Measurements from ENCODE around the gene SEPHS2.

Gene SEPHS2

GRCh38 chr16:30428055-30428454, 17.6 kb downstream of the SEPHS2 start:
- DNase-seq, result no peak

- no peak for DNase-seq
These were observed 24.7 kb downstream of the SEPHS2 start for GRCh38 chr16:30421010-30421409.

DNA sequence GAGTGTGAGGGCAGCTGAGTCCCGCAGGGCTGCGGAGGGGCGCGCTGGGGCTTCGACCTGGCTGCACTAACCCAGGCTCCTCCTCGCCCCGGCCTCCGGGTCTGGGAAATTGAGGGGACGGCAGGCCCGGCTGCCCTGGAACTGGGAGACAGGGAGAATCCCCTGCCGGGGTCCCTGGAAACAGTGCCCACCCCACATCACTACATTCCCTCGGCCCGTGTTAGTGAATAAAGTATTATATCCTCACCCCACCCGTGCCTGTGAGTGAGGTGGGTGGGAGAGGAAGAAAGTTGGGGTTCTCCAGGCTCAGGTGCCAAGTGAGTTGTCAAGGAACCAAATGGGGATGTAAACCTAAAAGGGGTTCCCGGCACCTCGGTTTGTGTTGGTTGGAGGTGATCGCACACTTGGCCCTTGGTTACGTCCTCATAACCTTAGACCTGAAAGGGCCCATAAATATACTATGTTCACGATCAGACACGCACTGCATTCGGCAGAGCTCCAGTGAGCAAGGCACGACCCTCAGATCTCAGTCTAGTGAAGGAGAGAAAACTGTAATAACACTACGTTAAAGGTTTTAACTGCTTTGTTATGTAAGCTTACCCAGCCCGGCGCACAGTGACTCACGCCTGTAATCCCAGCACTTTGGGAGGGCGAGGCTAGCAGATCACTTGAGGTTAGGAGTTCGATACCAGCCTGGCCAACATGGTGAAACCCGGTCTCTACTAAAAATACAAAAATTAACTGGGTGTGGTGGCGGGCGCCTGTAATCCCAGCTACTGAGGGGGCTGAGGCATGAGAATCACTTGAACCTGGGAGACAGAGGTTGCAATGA, 27.1 kb downstream of the SEPHS2 start:
- no peak for DNase-seq

DNA sequence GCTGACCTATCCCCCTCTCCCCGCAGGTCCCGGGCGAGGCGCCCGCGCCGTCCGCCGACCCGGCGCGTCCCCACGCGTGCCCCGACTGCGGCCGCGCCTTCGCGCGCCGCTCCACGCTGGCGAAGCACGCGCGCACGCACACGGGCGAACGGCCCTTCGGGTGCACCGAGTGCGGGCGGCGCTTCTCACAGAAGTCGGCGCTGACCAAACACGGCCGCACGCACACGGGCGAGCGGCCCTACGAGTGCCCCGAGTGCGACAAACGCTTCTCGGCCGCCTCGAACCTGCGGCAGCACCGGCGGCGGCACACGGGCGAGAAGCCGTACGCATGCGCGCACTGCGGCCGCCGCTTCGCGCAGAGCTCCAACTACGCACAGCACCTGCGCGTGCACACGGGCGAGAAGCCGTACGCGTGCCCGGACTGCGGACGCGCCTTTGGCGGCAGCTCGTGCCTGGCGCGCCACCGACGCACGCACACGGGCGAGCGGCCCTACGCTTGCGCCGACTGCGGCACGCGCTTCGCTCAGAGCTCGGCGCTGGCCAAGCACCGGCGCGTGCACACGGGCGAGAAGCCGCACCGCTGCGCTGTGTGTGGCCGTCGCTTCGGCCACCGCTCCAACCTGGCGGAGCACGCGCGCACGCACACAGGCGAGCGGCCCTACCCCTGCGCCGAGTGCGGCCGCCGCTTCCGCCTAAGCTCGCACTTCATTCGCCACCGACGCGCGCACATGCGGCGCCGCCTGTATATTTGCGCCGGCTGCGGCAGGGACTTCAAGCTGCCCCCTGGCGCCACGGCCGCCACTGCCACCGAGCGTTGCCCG, 27.9 kb downstream of the SEPHS2 start:
- DNase-seq, result peak; percentile 88

DNA sequence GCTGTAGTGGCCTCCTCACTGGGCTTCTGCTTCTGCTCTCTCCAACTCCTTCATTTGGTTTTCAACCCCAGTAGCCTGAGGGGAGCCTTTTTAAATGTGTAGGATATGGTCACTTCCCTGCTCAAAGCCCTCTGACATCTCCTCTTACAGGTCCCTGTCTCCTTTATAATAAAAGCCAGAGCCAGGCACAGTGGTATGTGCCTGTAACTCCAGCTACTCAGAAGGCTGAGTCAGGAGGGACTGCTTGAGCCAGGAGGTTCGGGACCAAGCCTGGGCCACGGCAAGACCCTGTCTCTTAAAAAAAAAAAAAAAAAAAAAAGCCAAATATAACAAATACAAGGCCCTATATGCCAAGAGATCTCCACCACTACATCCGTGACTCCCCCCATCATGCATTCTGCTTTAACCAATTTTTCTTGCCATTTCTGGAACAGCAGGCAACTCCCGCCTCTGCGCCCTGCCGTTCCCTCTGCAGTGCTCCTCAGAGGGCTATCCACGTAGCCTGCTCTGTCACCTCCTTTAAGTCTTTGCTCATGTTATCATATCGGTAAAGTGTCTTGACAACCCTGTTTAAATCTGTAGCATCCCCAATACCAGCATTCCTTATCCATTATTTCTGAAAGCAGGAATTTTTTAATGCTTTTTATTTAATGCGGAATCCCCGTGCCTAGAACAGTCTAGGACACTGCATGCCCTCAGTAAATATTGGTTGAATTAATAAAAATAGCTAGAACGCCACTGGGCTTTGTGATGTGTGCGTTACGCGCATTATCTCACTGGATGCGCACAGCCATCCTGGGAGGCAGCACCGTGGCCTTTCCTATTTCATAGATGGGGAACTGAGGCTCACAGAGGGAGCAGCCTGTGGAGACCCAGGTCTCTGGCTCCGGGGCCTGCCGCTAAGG, 28.8 kb downstream of the SEPHS2 start:
- DNase-seq, result peak; percentile 42

GRCh38 chr16:30416047-30416603, 29.5 kb downstream of the SEPHS2 start:
- DNase-seq, result no peak

DNA sequence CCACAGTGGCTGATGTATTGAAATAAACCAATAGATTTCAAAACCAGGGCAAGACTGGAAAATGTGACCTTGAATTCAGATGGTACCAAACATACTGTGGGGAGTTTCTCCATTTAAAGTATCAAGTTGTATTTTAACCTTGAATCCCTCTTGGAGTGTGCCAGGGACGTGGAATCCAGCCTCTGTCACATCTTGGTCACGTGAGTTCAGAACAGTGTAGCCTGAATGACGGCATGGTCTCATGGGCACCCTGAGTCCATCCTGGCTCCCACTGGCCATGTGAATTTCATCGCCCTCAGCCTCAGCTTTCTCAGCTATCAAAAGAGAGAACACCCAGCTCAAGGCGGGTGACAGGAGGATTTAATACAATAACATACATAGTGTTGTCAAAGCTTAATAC, 31.5 kb downstream of the SEPHS2 start:
- DNase-seq, result no peak

DNA sequence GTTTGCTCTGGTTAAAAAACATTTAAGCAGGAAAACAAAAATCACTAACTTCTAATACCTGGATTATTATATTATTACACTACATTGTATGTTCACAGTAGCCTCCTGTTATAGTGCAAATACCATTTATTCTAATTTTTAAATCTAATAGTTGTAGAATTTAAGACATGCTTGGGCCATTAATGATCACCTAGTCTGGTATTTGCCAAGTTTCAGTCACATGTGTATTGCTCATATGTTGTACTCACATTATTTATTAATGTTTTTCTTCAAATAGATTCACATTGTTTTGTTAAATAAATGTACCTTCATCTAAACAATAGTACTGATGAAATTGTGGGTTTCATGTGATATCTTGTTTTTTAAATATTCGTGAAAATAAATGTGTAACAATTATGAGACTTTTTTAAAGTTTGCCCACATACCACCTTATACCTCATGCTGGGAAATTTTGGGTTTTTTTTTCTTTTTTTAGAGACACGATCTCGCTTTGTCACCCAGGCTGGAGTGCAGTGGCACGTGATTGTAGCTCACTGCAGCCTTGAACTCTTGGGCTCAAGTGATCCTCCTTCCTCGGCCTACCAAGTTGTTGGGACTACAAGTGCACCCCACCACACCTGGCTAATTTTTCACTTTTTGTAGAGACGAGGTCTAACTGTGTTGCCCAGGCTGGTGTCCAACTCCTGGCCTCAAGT, 32.4 kb downstream of the SEPHS2 start:
- DNase-seq, result no peak

GRCh38 chr16:30409125-30410060, 36.3 kb downstream of the SEPHS2 start:
- peak; percentile 98 for DNase-seq

DNA sequence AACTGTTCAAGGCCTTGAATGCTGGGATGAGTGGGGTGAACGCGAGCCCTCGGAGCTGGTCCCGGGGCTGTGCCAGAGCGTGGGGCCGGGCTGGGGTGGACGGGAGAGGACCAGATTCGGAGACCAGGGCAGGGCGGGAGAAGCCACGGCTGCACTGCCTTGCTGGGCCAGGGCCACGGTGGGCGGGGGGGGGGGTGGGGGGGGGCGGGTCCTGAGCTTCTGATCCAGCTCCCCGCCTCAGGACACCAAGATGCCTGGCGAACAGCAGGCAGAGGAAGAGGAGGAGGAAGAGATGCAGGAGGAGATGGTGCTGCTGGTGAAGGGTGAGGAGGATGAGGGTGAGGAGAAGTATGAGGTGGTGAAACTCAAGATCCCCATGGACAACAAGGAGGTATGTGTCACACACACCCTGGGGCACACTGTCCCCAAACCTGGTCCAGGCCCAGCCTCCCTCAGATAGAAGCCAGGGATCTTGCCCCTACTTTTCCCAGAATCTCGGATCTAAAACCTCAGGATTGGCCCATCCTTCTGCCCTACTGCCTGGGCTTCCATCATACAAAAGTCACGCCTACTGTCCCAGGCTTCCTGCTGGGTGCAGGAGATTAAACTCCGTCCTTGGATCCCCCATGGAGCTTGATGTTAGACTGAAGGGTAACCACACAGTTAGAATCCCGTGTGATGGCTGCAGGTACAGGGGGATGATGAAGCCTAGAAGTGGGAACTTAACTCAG, 37.7 kb downstream of the SEPHS2 start:
- DNase-seq, result no peak

DNA sequence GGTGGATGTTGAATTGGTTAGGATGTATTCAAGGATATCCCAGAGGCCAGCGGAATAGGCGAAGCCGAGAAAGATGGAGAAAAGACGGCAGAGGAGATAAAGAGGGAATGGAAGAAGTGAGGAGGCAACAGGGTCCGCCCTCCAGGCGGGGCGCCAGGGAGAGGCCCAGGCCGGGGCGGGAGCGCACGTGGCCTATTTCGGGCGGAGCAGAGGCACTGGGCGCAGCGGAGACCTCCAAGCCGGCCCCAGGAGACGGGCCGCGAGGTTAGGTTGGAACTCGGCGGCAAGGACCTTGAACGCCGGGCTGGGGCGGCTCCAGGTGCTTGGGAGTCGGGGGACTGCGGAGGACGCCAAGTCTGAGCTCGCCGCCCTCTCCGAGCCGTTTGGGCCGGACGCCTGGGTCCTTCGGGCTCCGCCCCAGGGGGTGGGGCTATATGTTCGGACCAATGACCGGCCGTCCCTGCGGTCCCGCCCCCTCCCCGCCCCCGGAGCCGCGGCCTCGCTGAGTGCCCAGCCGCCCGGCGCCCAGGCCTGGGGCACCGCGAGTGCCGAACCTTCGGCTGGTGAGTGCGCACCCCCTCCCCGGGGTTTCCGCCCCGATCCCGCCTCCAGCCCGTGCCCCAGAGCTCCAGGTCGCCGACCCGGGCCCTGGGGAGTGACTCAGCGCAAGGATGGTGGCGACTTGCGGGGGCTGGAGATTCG, 38.4 kb downstream of the SEPHS2 start, which contains the start of gene ZNF771:
TSS of gene ZNF771 (plus strand) at position 505 of the 702 bp plus-strand sequence. CDS start 448 bp downstream, outside the sequence.
- DNase-seq, result peak; percentile 97

DNA sequence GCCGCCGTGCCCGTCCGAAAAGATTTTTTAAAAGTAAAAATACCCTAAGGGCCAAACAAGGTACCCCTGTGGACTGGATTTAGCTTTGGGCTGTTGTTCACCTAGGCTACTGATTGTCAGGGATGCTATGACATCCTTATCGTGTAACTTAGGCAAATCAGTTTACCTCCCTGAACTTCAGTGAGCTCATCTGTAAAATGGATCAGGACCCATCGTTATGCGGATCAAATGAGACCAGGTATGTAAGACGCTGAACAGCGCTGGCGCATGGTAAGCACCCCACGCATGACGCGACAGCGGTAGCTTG, 38.9 kb downstream of the SEPHS2 start:
- no peak for DNase-seq

GRCh38 chr16:30401768-30402425, 43.8 kb downstream of the SEPHS2 start:
- no peak for DNase-seq

- no peak for DNase-seq
These were observed 46.1 kb downstream of the SEPHS2 start for GRCh38 chr16:30399435-30400186.

DNA sequence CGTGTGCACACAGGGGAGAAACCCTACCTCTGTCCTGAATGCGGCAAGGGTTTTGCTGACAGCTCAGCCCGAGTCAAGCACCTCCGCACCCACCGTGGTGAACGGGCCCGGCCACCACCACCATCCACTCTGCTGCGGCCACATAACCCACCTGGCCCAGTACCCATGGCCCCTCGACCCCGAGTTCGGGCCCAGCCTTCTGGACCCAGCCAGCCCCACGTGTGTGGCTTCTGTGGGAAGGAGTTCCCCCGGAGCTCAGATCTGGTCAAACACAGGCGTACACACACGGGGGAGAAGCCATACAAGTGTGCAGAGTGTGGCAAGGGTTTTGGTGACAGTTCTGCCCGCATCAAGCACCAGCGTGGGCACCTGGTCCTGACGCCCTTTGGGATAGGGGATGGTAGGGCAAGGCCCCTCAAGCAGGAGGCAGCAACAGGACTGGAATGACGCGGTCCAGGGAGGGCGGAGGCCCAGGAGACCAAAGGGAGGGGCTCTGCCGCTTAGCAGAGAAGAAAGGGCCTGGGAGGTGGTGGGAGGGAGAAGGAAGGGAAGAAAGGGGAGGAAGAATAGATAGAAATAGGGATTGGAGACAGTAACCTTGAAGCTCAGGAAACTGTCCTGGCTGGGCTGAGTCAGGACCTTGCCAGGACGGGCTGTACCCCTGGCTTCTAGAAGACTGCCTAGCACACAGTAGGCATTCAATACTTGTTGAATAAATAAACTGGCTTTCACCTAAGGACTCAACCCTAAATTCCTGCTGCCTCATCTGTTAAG, 46.8 kb downstream of the SEPHS2 start:
- no peak for DNase-seq

DNA sequence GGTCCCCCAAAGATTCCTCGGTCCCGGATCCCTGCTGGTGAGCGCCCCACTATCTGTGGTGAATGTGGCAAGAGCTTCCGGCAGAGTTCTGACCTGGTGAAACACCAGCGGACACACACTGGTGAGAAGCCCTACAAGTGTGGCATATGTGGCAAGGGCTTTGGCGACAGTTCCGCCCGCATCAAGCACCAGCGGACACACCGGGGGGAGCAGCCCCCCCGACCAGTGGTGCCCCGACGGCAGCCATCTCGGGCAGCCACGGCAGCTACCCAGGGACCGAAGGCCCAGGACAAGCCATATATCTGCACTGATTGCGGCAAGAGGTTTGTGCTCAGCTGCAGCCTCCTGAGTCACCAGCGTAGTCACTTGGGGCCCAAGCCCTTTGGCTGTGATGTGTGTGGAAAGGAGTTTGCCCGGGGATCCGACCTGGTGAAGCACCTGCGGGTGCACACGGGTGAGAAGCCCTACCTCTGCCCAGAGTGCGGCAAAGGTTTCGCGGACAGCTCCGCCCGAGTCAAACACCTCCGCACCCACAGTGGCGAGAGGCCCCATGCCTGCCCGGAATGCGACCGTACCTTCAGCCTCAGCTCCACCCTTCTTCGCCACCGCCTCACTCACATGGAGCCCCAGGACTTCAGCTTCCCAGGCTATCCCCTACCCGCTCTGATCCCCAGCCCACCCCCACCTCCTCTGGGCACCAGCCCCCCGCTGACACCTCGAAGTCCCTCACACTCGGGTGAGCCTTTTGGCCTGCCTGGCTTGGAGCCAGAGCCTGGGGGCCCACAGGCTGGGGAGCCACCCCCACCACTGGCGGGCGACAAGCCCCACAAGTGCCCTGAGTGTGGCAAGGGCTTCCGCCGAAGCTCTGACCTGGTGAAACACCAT, 47.7 kb downstream of the SEPHS2 start:
- DNase-seq, result no peak
